Right lobe of liver (tissue), 4 donors: Measurements from ENCODE around the gene CD58.

ENCODE experiments used
- POLR2A ChIP-seq: fragments of 450-650 bp; IDR thresholded peaks from one replicate; pipeline ENCODE4 v1.6.1; 2017; ENCODE audit warnings: antibody characterized with exemption, mild to moderate bottlenecking
- TF ChIP-seq, protein P1 (sequence below), 4 donors: fragments of 200-600 bp in 3 of 4; fragments of 450-650 bp in 1 of 4; IDR thresholded peaks; one replicate each; pipeline versions ENCODE4 v1.5.1 to v1.8.0; 2016 to 2022; ENCODE audit warnings: antibody characterized with exemption in 4 of 4, mild to moderate bottlenecking in 2 of 4
- donor health status: DM: no; HTN: no; CAD: no.
- donor health status: DM: no; HTN: no; CAD: no.
- donor health status: DM: no; HTN: yes; CAD: no.

DNA sequence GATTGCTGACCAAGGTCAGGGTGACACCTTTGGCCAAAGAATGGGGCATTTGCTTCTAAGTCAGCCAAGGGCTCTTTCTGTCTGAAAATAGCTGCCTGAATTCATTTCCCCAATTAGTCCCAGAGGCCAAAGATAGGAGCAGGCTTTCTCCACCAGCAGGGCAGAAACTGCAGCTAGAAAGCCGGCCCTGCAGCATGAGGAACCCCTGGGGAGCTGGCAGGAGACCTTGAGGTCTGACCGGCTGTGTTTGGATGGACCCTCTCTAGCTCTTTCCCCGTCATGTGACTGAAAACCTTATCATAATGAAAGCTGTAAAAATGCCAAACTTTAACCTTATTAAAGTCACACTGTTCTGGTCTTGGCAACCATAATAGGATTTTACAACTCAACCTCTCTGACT, 93.4 kb downstream of the CD58 start:
- TF ChIP-seq, protein P1, sequence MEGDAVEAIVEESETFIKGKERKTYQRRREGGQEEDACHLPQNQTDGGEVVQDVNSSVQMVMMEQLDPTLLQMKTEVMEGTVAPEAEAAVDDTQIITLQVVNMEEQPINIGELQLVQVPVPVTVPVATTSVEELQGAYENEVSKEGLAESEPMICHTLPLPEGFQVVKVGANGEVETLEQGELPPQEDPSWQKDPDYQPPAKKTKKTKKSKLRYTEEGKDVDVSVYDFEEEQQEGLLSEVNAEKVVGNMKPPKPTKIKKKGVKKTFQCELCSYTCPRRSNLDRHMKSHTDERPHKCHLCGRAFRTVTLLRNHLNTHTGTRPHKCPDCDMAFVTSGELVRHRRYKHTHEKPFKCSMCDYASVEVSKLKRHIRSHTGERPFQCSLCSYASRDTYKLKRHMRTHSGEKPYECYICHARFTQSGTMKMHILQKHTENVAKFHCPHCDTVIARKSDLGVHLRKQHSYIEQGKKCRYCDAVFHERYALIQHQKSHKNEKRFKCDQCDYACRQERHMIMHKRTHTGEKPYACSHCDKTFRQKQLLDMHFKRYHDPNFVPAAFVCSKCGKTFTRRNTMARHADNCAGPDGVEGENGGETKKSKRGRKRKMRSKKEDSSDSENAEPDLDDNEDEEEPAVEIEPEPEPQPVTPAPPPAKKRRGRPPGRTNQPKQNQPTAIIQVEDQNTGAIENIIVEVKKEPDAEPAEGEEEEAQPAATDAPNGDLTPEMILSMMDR (IDR thresholded peaks at IDR 0.05) = no peak
- TF ChIP-seq POLR2A = no peak
